DMS53 treated with DMSO at 0.1 percent for 48 hours (cell line): ENCODE results near the gene RSAD1.

Source experiments
- DNase-seq: peaks from one replicate; lab custom pipeline; 2025; ENCODE audit not compliant: unreplicated experiment; lab: John Stamatoyannopoulos, UW

The RSAD1 gene

DNA sequence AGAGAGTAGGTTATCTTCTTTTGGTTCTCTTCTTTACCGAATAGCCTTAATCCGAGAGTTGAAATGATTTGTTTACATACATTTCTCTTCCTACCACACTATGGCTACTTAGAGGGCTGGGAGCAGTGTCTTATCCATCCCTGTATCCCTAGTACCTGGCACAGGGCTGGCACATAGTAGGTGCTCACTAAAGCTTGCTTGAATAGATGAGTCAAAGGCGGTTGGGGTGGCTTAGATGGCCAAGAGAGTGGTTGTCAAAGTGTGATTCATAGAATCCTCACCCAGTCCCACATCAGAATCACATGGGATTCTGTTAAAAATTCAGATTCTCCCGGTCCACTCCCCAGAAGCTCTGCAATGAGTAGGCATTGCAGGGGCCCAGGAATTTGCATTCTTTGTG lies 21.0 kb upstream of the RSAD1 start:
- no peak for DNase-seq

DNA sequence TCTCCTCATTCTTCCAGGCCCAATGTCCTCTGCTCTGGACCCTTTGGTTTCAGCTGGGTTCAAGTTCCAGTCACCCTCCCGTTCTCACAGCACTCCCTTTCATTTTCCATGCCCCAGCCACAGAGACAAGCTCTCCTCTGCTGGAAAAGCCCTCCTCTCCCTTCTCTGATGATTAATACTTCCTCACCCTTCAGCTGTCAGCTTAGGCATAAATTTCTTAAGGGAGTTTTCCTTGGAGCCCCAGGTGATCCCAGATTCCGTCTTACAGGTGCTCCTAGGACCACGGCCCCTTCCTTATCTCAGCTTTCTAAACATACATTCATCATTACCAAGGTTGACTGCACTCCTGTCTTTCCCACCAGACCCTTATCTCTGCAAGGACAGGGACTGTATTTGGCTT lies 20.4 kb upstream of the RSAD1 start:
- DNase-seq = no peak

DNA sequence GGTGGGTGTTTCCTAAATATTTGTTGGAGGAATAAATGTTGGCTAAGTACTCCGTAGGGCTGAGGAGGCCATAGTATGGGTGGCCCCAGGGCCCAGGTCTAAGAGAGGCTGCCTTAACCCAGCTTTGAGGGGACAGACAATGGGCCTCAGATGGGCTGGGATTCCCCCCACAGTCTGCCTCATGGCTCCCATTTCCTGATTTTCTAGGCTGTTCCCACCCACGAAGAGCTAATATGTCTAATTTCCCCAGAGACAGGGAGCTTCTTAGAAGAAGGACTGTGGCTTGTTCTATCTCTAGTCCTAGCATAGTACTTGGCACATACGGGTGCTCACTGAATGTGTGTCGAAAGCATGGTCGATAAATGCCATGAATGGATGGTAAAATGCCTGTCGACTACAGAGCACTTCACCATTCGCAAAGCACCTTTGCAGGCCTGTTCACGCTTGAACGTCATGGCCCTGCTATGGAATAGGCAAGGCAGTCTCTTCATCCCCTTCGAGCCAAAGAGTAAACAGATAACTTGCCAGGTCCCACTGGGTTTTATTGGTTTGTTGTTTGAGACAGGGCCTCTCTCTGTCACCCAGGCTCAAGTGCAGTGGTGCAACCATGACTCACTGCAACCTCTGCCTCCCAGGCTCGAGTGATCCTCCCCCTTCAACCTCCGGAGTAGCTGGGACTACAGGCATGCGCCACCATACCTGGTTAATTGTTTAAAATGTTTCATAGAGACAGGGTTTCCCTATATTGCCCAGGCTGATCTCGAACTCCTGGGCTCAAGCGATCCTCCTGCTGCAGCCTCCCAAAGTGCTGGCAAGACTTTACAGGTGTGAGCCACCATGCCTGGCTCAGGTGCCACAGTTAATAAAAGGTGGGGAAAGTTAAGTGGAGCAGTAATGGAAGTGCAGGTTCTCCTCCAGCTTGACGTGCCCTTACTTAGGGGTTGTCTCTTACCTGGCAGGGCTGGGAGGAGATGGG lies 19.7 kb upstream of the RSAD1 start:
- DNase-seq = peak; percentile 85

DNA sequence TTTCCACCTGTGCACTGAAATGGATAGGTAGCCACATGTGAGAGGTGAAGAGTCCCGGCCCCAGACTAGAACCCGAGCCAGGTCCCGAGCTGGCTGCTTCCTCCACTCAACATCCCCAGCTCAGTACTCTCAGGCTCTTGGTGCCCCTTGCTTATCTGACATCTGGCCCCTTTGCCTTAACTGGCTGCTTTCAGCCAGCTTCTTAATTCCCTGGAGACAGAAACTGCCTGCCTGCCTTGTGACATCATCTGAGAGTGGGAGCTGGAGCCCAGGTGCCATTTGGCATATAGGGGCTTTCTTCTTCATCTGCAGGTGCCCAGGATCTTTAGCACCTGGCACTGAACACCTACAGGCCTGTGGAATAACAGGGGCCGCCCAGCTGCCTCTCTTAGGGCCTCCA lies 18.9 kb upstream of the RSAD1 start:
- no peak for DNase-seq

DNA sequence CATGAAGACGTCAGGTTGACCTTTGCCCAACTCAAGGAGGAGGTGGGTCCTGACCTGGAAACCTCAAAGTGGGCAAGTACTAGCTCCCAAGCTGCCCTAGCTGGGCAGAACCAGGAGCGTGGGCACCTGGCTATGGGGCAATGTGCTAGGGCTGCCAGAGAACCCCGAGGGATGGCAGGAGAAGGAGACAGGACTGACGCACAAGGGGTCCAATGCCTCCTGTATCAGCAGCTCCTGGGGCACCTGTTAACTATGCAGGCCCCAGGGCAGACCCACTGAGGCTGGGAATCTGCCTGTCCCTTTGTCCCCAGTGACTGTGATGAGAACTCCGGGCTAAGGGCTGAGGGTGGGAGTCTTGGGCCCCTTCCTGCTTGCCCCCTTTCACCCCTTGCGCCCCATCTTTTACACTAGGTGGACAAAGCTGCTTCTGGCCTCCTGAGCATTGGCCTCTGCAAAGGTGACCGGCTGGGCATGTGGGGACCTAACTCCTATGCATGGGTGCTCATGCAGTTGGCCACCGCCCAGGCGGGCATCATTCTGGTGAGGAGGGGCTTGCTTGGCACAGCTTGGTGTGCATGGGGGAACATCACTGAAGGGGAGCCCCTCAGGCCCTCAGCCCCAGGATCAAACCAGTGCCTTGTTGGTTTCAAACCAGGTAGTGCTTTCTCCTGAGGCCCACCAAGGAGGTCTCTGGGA lies 17.7 kb upstream of the RSAD1 start:
- DNase-seq = no peak

DNA sequence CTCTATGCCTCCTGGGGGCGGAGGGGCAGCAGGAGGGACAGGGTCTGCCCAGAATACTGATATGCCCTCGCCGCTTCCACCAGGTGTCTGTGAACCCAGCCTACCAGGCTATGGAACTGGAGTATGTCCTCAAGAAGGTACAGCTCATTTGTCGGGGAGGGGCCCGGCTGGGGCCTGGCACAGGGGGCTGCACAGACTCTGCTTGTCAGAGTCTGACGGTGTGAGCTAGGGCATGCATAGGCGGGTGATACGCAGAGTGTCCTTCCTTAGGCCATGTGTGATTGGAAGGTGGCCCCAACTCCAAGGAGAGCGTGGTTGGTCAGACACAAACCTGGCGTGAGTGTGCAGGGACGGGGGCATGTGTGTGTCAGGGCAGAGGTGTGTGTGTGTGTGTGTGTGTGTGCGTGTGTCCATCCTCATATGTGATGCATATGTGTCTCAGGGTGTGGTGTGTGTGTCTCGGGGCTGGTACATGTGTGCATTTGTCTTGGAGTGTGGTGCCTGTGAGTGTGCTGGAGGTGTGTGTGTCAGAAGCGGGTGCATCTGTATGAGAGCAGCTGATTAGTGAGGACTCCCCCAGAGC lies 17.0 kb upstream of the RSAD1 start:
- DNase-seq = no peak

DNA sequence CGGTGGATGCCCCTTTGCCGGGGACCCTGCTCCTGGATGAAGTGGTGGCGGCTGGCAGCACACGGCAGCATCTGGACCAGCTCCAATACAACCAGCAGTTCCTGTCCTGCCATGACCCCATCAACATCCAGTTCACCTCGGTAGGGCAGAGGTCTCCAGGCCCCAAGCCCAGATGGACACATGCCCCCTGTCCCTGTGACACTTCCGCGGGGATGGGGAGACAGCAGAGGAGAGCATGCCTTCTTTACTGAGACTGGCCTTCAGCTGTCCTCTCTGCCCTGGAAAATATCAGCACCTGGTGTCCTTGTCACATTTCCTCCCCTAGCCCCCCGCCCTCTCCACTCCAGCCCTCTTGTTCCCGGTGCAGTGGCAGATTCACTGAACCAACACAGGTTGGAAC lies 16.2 kb upstream of the RSAD1 start:
- DNase-seq = no peak

DNA sequence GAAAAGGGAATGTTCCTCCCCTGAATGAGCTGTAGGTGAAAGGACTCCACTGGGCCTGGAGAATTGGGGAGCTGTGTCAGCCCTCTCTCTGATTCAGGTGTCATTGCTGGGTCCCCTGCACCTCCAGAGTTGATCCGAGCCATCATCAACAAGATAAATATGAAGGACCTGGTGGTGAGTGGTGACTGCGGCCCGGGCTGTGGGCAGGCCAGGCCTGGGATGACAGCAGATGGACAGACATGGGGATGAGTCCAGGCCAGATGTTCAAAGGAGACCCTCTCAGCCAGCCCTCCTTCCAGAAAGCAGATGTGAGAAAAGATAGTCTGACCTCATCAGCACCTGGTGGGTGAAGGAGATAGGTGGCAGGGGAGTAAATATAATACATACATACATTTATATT lies 14.5 kb upstream of the RSAD1 start:
- no peak for DNase-seq

DNA sequence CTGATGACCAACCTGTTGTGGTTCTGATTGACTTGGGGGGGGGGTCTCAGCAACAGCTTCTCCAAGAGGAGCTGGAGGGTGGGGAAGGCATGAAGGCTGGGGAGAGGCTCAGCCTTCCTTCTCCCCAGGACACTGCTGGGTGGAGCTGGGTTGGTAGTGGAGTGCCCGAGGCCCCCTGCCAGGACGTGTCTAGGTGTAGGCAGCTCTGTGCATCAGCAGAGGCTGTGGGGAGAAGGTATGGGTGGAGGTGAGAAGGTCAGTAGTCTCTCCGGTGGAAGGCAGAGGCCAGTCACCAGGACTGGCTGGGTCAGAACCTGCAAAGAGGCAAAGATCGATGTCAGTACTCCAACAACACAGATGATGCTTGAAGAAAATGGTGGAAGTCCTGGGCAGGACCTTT lies 13.9 kb upstream of the RSAD1 start:
- DNase-seq = no peak

DNA sequence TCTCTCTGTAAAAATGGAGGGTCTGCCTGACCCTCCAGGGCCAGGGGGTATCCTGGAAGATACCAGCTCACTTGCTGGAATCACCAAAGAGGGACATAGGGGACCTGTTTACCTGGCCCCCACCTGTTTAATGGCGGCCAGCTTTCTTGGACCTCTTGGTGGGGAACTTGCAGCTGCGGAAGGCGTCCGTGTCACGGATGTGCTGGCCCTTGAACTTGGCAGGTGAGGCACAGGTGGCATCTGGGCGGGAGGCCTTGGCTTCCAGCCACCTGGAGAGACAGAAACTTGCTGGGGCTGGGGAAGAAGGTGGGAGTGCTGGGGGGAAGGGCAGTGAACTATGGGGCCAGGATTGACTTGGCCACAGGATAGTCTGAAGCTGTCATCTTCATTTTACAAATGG lies 13.5 kb upstream of the RSAD1 start:
- DNase-seq = no peak

DNA sequence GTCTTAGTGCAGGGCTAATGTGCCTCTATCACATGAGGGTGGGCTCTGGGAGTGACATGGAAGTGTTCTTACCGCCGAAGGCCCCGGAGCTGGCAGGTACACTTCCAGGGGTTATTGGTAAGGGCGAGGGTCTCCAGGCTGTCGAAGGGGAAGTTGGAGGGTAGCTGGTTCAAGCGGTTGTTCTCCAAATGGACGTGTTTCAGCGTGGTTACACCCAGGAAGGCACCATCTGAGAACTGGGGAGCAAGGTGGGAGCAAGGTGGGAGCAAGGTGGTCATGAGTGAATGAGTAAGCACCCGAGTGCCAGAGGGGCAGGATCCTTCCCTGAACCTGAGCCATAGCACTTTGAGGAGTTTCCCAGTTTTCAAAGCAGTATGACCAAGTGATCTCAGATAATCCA lies 13.0 kb upstream of the RSAD1 start:
- no peak for DNase-seq

DNA sequence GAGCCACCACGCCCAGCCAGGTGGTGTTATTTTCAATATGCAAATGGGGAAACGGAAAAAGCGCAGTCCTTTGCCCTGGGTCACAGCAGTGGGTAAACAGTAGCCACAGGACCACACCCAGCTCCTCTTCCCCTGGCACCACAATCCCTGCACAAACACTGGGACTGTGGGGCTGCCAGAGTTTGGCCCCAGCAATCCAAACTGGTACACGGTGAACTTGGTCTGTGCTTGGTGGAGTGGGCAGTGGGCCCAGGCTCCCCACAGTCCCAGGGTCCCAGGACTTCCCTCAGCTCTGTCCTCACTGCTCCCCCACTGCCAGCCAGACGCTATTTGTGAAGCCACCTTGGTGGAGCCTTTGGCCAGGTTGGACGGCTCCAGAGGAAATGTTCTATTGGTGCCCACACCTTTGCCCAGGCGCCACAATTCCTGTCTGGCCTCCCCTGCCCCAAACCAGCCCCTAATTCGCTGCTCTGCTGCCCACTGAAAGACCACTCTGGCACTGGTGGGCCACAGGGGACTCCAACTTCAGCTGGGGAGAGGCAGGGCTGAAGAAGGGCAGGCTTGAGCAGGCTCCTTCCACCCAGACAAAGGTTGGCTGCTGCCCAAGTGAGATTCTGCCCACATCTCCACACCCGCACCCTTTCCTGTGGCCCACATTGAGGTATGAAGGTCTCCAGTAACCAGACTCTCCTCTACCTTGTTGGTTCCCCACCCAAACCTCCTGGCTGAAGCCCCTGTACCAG lies 12.1 kb upstream of the RSAD1 start:
- peak; percentile 31 for DNase-seq

DNA sequence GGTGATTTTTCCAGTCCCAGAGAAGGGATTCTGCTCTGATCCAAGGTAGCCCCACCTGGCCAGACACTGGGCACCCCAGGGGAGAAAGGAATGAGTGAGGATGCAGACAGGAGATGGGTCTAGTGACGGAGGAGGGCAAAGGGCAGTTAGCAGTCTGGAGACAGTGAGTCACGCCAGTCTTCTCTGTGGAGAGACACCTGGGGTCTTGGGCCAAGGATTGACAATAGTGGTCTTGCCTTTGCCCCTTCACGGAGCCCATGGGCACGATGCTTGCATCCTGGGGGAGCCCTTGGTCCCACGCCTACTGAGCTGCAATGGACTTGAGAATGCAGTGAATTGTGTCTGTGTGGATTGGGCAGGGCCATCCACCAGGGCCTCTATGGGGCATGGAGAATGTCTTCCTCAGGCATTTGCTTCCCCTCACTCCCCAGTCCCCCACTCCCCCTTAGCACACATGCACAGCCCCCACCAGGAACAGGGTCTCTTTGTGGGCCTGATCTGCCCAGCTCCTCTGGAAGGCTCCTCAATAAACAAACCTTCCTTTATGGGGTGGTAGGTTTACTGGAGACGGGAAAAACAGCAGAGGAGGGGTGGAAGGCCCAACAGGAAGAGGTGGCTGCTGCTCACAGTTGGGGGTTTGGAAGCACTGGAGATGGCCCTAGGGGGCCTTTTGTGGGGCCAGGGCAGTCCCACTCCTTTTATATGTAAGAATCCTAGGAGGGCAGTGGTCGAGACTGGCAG lies 11.4 kb upstream of the RSAD1 start:
- DNase-seq = no peak

DNA sequence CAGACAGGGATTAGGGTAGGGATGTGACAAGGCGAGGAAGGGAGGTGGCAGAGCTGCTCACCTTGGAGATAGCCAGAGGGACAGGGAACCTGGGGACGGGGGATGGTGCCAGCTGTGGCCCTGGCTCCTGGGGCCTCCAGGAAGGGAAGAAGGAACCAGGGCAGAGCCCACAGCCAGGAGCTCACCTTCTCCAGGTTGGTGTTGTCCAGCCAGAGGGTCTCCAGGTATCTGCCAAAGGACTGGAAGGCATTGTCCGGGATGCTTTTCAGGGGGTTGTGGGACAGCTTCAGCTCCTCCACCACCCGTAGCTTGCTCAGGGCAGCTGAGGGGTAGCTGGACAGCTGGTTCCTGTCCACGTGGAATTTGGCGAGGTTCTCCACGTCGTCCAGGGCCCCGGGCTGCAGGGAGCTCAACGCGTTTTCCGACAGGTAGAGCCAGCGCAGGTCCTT lies 10.8 kb upstream of the RSAD1 start:
- DNase-seq = no peak

DNA sequence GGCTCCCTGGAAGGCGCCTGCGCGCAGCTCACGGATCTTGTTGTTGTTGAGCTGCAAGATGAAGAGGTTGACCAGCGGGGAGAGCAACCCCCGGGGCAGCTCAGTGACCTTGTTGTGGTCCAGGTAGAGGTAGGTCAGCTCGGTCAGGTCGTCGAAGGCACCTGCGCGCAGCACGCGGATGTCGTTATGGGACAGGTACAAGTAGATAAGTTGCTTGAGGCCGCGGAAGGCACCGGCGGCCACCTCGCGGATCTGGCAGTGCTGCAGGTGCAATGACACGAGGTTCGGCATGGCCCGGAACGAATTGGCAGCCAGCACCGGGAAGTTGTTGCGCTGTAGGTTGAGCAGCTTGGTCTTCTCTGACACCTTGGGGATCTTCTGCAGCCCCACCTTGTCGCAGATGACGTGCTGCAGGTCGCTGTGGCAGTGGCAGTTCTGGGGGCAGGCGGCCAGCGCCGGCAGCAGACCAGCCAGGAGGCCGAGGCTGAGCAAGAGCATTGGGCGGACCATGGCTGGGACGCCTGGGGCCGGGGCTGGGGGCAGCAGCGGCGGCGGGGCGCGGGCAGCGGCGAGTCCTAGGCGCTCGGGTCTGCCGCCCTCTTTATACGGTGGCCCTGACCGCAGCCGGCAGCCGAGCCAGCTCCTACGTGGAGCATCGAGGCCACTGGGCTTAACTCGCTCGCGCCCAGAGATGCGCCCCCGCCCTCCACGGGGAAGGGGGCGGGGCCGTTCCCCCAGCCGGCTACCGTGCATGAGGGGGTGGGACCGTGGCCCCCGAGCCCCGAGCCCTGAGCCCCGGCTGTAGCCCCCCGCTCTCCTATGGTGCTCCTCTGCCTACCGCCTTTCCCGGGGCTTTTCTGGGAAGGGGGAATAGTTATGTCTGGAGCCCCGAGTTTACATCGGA lies 10.1 kb upstream of the RSAD1 start, which contains the start of gene CHAD:
Gene CHAD, minus strand, starts transcription at position 577 of the 904 bp plus-strand sequence. Its CDS starts 67 bp downstream, at position 510.
- no peak for DNase-seq

DNA sequence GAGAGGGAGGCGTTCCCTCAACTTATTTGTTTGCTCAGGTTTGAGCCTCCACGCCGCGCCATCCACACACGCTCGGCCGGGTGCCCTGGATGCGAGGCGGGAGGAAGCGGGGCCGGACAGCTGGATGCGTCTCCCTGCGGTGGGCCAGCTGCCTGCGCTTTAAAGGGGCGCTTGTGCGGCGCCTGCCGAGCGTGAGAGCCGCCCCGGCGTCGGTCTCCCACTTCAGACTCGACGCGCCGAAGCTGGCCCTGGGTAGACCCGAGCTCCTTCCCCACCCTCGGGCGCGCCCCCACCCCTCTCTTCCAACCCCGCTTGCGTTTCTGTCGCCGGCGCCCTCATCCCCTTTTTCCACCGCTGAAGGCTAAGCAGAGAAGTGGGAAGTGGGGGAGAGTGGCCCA lies 9.5 kb upstream of the RSAD1 start:
- DNase-seq = no peak

DNA sequence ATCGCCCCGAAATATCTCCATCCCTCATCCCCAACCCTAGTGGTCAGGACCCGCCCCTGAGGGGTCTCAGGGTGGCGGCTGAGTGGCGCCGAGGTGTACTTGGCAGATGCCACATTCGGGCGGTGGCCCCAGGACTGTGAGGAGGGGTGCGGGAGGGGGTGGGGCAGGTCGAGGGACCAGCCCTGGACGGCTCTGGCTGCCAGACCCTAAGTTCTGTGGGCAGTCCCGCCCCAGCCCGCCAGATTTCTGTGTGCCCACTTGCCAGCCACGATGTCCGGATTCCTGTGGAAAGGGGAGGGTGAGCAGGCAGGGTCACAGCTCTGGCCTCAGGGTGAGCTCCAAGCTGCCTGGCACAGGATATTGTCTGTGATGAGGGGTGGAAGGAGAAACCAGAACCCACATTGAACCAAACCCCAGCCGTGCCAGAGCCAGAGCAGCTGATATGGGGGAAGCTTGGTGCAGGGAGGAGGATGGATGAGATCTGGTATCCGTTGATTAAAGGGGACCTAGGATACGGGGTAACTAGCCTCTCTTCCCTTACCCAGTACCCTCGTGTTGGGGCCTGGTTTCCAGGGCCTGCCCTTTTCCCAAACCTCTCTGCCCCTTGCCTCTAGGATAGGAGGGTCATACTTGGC lies 8.9 kb upstream of the RSAD1 start:
- DNase-seq = no peak

DNA sequence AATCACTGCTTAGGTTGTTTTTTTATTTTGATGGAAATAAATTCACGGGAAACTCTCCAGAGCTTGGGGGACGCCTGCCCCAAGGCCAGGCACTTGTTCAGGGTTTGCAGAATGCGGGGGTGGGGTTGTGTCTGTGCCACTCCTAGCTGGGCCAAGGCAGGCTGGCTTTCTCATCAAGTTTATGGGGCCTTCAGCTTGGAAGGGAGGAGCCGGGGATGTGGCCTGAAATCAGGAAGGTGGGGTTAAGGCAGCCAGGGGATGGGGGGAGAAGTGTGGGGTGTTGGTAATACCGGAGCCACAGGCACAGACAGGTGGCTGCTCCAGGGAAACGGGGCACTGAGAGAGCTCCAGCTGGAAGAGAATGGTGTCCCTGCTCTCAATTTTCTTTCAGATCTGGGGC lies 8.2 kb upstream of the RSAD1 start:
- no peak for DNase-seq
